HEK293 (cell line): Measurements from ENCODE around the gene MAP3K20.

ENCODE experiments used
- CTCF ChIA-PET: fragments of 350-600 bp; formaldehyde crosslinking; extraction: SDS; loops from one replicate; lab custom pipeline; 2021; ENCODE audit warnings: antibody characterized with exemption; lab: Yijun Ruan, JAX
- POLR2A ChIA-PET: fragments of 300-600 bp; formaldehyde crosslinking; extraction: SDS; loops from one replicate; lab custom pipeline; 2020; ENCODE audit warnings: antibody characterized with exemption, inconsistent platforms; lab: Yijun Ruan, JAX
- H3K27ac ChIP-seq: fragments of 200-500 bp; sonication (Bioruptor generic); 2 replicates; pipeline ENCODE4 v1.5.1; 2014; ENCODE audit warnings: low read depth, low read length, control low read depth, inconsistent platforms; ENCODE audit errors: extremely low read depth
- H3K36me3 ChIP-seq, 2 experiments: fragments of 200-500 bp in 1 of 2; sonication (Bioruptor generic) in 1 of 2; 1 replicate in 1 of 2; 2 replicates in 1 of 2; pipeline ENCODE4 v1.5.1; 2014 to 2017; ENCODE audit warnings: inconsistent platforms in 2 of 2, low read length in 2 of 2; ENCODE audit not compliant: control insufficient read depth in 2 of 2, insufficient read depth in 1 of 2
- H3K4me1 ChIP-seq: fragments of 200-500 bp; sonication (Bioruptor generic); 2 replicates; pipeline ENCODE4 v1.5.1; 2014; ENCODE audit warnings: mild to moderate bottlenecking, low read length, inconsistent platforms; ENCODE audit not compliant: control insufficient read depth, insufficient read depth
- H3K4me3 ChIP-seq: 2 replicates; pipeline ENCODE4 v1.5.1; 2011; ENCODE audit warnings: low read depth, mild to moderate bottlenecking, control low read depth, low read length, moderate library complexity
- H3K9me3 ChIP-seq: fragments of 200-500 bp; sonication (Bioruptor generic); 2 replicates; pipeline ENCODE4 v1.5.1; 2014; ENCODE audit warnings: low read depth, low read length, inconsistent platforms; ENCODE audit not compliant: control insufficient read depth, insufficient read depth
- CTCF ChIP-seq: fragments of 450-650 bp; formaldehyde crosslinking; IDR thresholded peaks from 2 replicates; pipeline ENCODE4 v1.5.1; 2016; ENCODE audit warnings: missing biosample characterization, missing genetic modification characterization
- FEZF1 ChIP-seq: fragments of 450-650 bp; formaldehyde crosslinking; IDR thresholded peaks from 2 replicates; pipeline ENCODE4 v1.5.1; 2016; ENCODE audit warnings: missing biosample characterization, missing genetic modification characterization
- GLIS2 ChIP-seq: fragments of 450-650 bp; formaldehyde crosslinking; IDR thresholded peaks from 2 replicates; pipeline ENCODE4 v1.5.1; 2016; ENCODE audit warnings: missing biosample characterization, missing genetic modification characterization
- HOXA7 ChIP-seq: sonication (generic); formaldehyde crosslinking; IDR thresholded peaks from 2 replicates; pipeline ENCODE4 v1.8.1; 2022; ENCODE audit warnings: missing genetic modification reagents, borderline replicate concordance
- HOXD13 ChIP-seq: sonication (generic); formaldehyde crosslinking; IDR thresholded peaks from 2 replicates; pipeline ENCODE4 v1.8.0; 2022; ENCODE audit warnings: missing genetic modification reagents, borderline replicate concordance
- PRDM6 ChIP-seq: fragments of 450-650 bp; formaldehyde crosslinking; IDR thresholded peaks from 2 replicates; pipeline ENCODE4 v1.5.1; 2017; ENCODE audit warnings: missing biosample characterization, missing genetic modification characterization
- SETDB1 ChIP-seq: IDR thresholded peaks from one replicate; pipeline ENCODE4 v1.6.1; 2017; ENCODE audit warnings: mild to moderate bottlenecking, low read length, moderate library complexity, mixed read lengths; ENCODE audit not compliant: insufficient read length
- YY2 ChIP-seq: fragments of 450-650 bp; formaldehyde crosslinking; IDR thresholded peaks from 2 replicates; pipeline ENCODE4 v1.5.1; 2016; ENCODE audit warnings: missing biosample characterization, missing genetic modification characterization
- ZBTB17 ChIP-seq: fragments of 450-650 bp; formaldehyde crosslinking; IDR thresholded peaks from 2 replicates; pipeline ENCODE4 v1.5.1; 2016; ENCODE audit warnings: missing biosample characterization, missing genetic modification characterization
- ZFP37 ChIP-seq: fragments of 450-650 bp; formaldehyde crosslinking; IDR thresholded peaks from 2 replicates; pipeline ENCODE4 v1.5.1; 2016; ENCODE audit warnings: missing biosample characterization, missing genetic modification characterization
- ZNF23 ChIP-seq: fragments of 450-650 bp; formaldehyde crosslinking; IDR thresholded peaks from 2 replicates; pipeline ENCODE4 v1.5.1; 2016; ENCODE audit warnings: missing biosample characterization, missing genetic modification characterization, borderline replicate concordance
- ZNF394 ChIP-seq: fragments of 450-650 bp; formaldehyde crosslinking; IDR thresholded peaks from 2 replicates; pipeline ENCODE4 v1.5.1; 2016; ENCODE audit warnings: missing biosample characterization, missing genetic modification characterization, mild to moderate bottlenecking, moderate library complexity, borderline replicate concordance
- ZNF544 ChIP-seq: fragments of 450-650 bp; formaldehyde crosslinking; IDR thresholded peaks from 2 replicates; pipeline ENCODE4 v1.5.0; 2017; ENCODE audit warnings: missing biosample characterization, missing genetic modification characterization
- ZNF707 ChIP-seq: fragments of 450-650 bp; formaldehyde crosslinking; IDR thresholded peaks from 2 replicates; pipeline ENCODE4 v1.5.1; 2016; ENCODE audit warnings: missing biosample characterization, missing genetic modification characterization
- ZNF792 ChIP-seq: fragments of 450-650 bp; formaldehyde crosslinking; IDR thresholded peaks from 2 replicates; pipeline ENCODE4 v1.5.1; 2016; ENCODE audit warnings: missing biosample characterization, missing genetic modification characterization
- TF ChIP-seq, protein P1 (sequence below): fragments of 450-650 bp; formaldehyde crosslinking; IDR thresholded peaks from 2 replicates; pipeline ENCODE4 v1.5.1; 2017; ENCODE audit warnings: missing biosample characterization, missing genetic modification characterization
- TF ChIP-seq, protein P2 (sequence below): fragments of 450-650 bp; formaldehyde crosslinking; IDR thresholded peaks from 2 replicates; pipeline ENCODE4 v1.5.1; 2016; ENCODE audit warnings: missing biosample characterization, missing genetic modification characterization
- TF ChIP-seq, protein P3 (sequence below): IDR thresholded peaks from 2 replicates; pipeline ENCODE4 v1.6.1; 2011; ENCODE audit warnings: mild to moderate bottlenecking, low read depth, low read length, borderline replicate concordance

Gene MAP3K20

GRCh38 chr2:173079973-173080860 is 4.6 kb downstream of the MAP3K20 start:
- Histone ChIP-seq H3K36me3 (peaks cover 0 to 4% of the 10 kb centered on the region in 2 experiments; a peak in 1 of 3 replicates), H3K27ac (no peak overlapping the region), H3K4me1 (no peaks in the 10 kb centered on the region), H3K9me3 (no peaks in the 10 kb centered on the region), H3K4me3 (no peak overlapping the region)
- ChIA-PET CTCF (interaction anchor here (1.1 to 3.2 kb wide), 4 partner anchors 11 to 130 kb away, joined by 3 to 15 read pairs (median 6); no protein-coding TSS in a partner anchor), POLR2A (interaction anchor here (0.9 to 1.2 kb wide), 2 partner anchors 8 to 29 kb away, joined by 3 read pairs; no protein-coding TSS in a partner anchor)
- TF ChIP-seq ZNF792 (tag by site-specific recombination) = no peak
- TF ChIP-seq, protein P1, sequence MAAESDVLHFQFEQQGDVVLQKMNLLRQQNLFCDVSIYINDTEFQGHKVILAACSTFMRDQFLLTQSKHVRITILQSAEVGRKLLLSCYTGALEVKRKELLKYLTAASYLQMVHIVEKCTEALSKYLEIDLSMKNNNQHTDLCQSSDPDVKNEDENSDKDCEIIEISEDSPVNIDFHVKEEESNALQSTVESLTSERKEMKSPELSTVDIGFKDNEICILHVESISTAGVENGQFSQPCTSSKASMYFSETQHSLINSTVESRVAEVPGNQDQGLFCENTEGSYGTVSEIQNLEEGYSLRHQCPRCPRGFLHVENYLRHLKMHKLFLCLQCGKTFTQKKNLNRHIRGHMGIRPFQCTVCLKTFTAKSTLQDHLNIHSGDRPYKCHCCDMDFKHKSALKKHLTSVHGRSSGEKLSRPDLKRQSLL (tag by site-specific recombination) = peak; percentile 13; the same call in 1 of the 2 replicates
- TF ChIP-seq SETDB1 = peak; percentile 50
- TF ChIP-seq ZFP37 (tag by site-specific recombination) = peak; percentile 75; the same call in 1 of the 2 replicates
- no peak for TF ChIP-seq ZNF394

- H3K4me1 ChIP-seq = no peaks in the 10 kb centered on the region
- no peak overlapping the region for H3K27ac ChIP-seq
- H3K9me3 ChIP-seq = no peaks in the 10 kb centered on the region
- no peak overlapping the region for H3K4me3 ChIP-seq
- TF ChIP-seq PRDM6 (tag by site-specific recombination) (peak; percentile 66), YY2 (tag by site-specific recombination) (no peak), FEZF1 (peak; percentile 27; the same call in 1 of the 2 replicates), ZBTB17 (tag by site-specific recombination) (peak; percentile 20; the same call in 1 of the 2 replicates)
- CTCF ChIA-PET = no interaction called here
- POLR2A ChIA-PET = no interaction called here
- H3K36me3 ChIP-seq = peaks cover 0 to 5% of the 10 kb centered on the region in 2 experiments; a peak in 1 of 3 replicates
Observed at GRCh38 chr2:173086518-173087213, 11.0 kb downstream of the MAP3K20 start.

DNA sequence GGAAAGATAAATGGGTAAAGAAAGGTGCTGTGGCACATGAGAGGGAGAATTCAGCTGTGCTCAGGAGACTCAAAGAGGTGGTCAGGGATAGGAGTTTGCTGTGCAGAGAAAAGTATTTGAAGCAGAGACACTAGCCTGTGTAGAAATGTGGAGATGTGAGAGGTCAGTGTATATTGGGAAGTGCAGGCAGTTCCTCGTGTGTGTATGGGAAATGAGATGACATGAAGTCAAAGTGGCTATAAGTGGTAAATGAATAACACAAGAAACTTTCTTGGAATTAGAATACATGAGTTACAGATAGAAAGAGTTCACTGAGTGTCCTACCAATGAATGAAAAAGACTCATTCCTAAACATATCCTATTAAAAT is 11.6 kb downstream of the MAP3K20 start:
- Histone ChIP-seq H3K4me3 (no peak overlapping the region), H3K4me1 (no peaks in the 10 kb centered on the region), H3K27ac (no peak overlapping the region), H3K9me3 (no peaks in the 10 kb centered on the region), H3K36me3 (peaks cover 0 to 10% of the 10 kb centered on the region in 2 experiments; a peak in 1 of 3 replicates)
- CTCF ChIA-PET = no interaction called here
- POLR2A ChIA-PET = no interaction called here
- TF ChIP-seq ZNF544 (tag by site-specific recombination) (no peak), GLIS2 (tag by site-specific recombination) (no peak), CTCF (no peak), ZNF707 (tag by site-specific recombination) (no peak), HOXD13 (CRISPR knock-in tag) (no peak), HOXA7 (CRISPR knock-in tag) (no peak), ZNF23 (tag by site-specific recombination) (no peak)
- TF ChIP-seq, protein P2, sequence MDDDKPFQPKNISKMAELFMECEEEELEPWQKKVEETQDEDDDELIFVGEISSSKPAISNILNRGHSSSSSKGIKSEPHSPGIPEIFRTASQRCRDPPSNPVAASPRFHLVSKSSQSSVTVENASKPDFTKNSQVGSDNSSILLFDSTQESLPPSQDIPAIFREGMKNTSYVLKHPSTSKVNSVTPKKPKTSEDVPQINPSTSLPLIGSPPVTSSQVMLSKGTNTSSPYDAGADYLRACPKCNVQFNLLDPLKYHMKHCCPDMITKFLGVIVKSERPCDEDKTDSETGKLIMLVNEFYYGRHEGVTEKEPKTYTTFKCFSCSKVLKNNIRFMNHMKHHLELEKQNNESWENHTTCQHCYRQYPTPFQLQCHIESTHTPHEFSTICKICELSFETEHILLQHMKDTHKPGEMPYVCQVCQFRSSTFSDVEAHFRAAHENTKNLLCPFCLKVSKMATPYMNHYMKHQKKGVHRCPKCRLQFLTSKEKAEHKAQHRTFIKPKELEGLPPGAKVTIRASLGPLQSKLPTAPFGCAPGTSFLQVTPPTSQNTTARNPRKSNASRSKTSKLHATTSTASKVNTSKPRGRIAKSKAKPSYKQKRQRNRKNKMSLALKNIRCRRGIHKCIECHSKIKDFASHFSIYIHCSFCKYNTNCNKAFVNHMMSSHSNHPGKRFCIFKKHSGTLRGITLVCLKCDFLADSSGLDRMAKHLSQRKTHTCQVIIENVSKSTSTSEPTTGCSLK = no peak
- TF ChIP-seq, protein P3, sequence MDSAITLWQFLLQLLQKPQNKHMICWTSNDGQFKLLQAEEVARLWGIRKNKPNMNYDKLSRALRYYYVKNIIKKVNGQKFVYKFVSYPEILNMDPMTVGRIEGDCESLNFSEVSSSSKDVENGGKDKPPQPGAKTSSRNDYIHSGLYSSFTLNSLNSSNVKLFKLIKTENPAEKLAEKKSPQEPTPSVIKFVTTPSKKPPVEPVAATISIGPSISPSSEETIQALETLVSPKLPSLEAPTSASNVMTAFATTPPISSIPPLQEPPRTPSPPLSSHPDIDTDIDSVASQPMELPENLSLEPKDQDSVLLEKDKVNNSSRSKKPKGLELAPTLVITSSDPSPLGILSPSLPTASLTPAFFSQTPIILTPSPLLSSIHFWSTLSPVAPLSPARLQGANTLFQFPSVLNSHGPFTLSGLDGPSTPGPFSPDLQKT = no peak
